Right atrium auricular region (tissue), 2 donors: ENCODE data around the gene ZFAND3. TPM values are rescaled to one million over a fixed set of nuclear protein-coding genes. Genes with fewer than 3 reads are reported as not detected.

Source experiments
- DNase-seq: peaks from one replicate; pipeline ENCODE4 v3.0.0-alpha.2; 2019; ENCODE audit warnings: low spot score
- H3K27ac ChIP-seq, 2 donors: fragments of 200-600 bp; sonication (generic); 1 replicate in 1 of 2; 2 replicates in 1 of 2; pipeline ENCODE4 v1.5.1; 2016 to 2019
- H3K27me3 ChIP-seq, 2 donors: fragments of 200-600 bp; sonication (generic); one replicate each; pipeline versions ENCODE4 v1.5.1 to v1.6.0; 2017 to 2019
- H3K36me3 ChIP-seq: fragments of 200-600 bp; sonication (generic); one replicate; pipeline ENCODE4 v1.5.1; 2016
- H3K4me1 ChIP-seq, 2 donors: fragments of 200-600 bp; sonication (generic); one replicate each; pipeline versions ENCODE4 v1.5.1 to v1.6.0; 2017 to 2019
- H3K4me3 ChIP-seq, 2 donors: fragments of 200-600 bp; sonication (generic); 1 replicate in 1 of 2; 2 replicates in 1 of 2; pipeline ENCODE4 v1.5.1; 2017 to 2019; ENCODE audit warnings: mild to moderate bottlenecking in 1 of 2, moderate library complexity in 1 of 2
- H3K9me3 ChIP-seq, 2 donors: fragments of 200-600 bp; sonication (generic); one replicate each; pipeline ENCODE4 v1.5.1; 2019
- total RNA-seq, 2 donors: library from RNA; depleted of rRNA; stranded (reverse); fragments of >200 nt; gene quantifications; one replicate each; pipeline ENCODE4 v1.1.0, GENCODE V29; 2016
- TF ChIP-seq, protein P1 (sequence below), 2 donors: fragments of 200-600 bp; sonication (generic); IDR thresholded peaks; one replicate each; pipeline ENCODE4 v1.5.1; 2019; ENCODE audit warnings: antibody characterized with exemption in 2 of 2

ZFAND3 gene
- total RNA-seq, 2 donors from 2014 or later = 36.7 to 40.0 TPM

DNA sequence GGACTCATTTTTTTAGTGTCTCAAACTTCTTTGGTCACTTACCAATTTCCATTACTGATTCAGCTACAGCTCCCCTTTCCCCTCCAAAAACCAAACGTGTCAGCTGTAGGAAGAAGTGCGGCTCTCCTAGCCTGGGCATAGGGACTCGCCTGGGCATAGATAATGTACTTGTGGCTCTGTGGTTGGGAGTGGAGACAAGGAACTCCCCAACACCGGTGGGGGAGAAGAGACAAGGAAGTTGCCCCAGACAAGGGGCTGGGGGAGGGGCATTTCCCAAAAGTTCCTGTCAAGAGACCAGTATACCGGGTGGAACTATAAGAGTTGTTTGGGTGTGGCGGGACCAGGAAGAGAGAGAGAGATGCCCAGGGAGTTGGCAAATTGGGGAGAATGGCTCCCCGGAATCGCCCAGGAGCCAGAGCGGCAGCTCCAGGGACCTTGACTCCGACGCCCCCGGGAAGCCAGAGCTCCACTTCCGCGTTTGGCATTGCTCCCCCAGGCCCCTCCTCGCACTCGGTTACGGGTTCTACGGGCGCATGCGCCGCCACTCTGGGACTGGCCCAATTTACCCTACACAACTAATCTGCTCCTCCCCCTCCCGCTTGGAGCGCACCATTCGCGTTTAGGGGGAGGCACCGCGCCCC, 871 bp upstream of the ZFAND3 start:
- Histone ChIP-seq H3K36me3 (no peaks in the 10 kb centered on the region), H3K27ac (peak overlapping the region; percentile 91 to 99), H3K27me3 (no peaks in the 10 kb centered on the region), H3K9me3 (no peaks in the 10 kb centered on the region), H3K4me1 (peaks cover 0 to 40% of the 10 kb centered on the region in 2 donors), H3K4me3 (peak overlapping the region; percentile 77 to 100)
- TF ChIP-seq, protein P1, sequence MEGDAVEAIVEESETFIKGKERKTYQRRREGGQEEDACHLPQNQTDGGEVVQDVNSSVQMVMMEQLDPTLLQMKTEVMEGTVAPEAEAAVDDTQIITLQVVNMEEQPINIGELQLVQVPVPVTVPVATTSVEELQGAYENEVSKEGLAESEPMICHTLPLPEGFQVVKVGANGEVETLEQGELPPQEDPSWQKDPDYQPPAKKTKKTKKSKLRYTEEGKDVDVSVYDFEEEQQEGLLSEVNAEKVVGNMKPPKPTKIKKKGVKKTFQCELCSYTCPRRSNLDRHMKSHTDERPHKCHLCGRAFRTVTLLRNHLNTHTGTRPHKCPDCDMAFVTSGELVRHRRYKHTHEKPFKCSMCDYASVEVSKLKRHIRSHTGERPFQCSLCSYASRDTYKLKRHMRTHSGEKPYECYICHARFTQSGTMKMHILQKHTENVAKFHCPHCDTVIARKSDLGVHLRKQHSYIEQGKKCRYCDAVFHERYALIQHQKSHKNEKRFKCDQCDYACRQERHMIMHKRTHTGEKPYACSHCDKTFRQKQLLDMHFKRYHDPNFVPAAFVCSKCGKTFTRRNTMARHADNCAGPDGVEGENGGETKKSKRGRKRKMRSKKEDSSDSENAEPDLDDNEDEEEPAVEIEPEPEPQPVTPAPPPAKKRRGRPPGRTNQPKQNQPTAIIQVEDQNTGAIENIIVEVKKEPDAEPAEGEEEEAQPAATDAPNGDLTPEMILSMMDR (IDR thresholded peaks at IDR 0.05) = no peak
- DNase-seq = peak; percentile 97

DNA sequence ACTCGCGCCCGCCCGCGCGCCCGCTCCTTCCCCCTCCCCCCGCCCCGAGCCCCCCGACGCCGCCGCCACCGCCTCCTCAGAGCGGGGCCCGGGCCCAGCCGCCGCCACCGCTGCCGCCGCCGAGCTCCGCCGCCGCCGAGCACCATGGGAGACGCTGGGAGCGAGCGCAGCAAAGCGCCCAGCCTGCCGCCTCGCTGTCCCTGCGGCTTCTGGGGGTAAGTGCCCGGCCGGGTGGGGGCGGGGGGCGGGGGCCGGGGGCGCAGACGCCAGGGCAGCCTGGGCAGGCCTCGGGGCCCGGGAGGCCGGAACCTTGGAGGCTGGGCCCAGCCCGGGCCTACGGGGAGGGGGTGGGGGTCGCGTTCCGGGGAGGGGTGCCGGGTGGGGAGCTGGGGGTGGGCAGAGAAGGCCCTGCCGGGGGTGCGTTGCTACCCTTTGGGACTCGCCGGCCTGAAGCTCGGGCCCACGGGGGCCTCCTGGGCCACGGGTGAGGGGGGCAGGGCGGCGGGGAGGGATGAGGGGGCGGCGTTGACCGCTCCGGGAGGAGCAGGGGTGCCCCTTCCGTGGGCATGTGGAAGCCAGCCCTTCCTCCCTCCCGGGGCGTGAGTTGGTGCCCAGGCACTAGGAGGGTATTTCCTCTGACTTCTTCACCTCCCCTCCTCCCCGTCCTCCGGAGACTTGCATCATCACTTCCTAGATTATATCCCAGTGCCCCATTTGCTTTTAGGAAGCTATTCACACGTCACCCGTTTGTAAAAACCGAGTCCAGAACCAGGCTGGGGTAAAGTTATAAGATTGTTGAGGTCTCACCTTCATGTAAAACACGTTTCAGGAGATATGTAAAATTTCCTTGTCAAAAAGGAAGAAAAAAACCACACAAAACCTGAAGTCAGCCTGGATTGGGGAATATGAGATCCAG, 533 bp downstream of the ZFAND3 start:
- peak; percentile 78 for DNase-seq
- TF ChIP-seq, protein P1 (IDR thresholded peaks at IDR 0.05) = no peak
- H3K4me1 ChIP-seq = peaks cover 0 to 53% of the 10 kb centered on the region in 2 donors
- peak overlapping the region; percentile 77 to 100 for H3K4me3 ChIP-seq
- H3K27me3 ChIP-seq = no peaks in the 10 kb centered on the region
- H3K9me3 ChIP-seq = no peaks in the 10 kb centered on the region
- no peaks in the 10 kb centered on the region for H3K36me3 ChIP-seq
- H3K27ac ChIP-seq = peak overlapping the region; percentile 91 to 99

DNA sequence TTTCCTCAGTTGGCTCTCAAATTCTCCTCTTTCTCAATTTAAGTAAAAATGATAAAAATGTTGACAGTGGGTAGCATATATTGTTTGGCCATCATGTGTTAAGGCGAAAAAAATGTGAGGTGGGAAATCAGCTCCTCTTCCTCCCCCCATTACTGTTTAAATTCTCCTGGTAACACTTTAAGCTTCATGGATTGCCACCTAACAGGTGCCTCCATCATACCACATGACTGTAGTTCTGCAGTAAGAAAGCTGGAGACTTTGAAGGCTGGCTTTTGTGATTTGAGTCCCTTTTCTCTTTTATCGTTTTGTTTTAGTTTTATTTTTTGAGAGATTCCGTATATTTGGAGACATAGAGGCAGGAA, 1.2 kb downstream of the ZFAND3 start:
- Histone ChIP-seq H3K27ac (peak overlapping the region; percentile 91 to 99), H3K36me3 (no peaks in the 10 kb centered on the region), H3K4me1 (peaks cover 0 to 59% of the 10 kb centered on the region in 2 donors), H3K9me3 (no peaks in the 10 kb centered on the region), H3K4me3 (peak overlapping the region; percentile 77 to 100), H3K27me3 (no peaks in the 10 kb centered on the region)
- TF ChIP-seq, protein P1 (IDR thresholded peaks at IDR 0.05) = no peak
- DNase-seq = no peak

DNA sequence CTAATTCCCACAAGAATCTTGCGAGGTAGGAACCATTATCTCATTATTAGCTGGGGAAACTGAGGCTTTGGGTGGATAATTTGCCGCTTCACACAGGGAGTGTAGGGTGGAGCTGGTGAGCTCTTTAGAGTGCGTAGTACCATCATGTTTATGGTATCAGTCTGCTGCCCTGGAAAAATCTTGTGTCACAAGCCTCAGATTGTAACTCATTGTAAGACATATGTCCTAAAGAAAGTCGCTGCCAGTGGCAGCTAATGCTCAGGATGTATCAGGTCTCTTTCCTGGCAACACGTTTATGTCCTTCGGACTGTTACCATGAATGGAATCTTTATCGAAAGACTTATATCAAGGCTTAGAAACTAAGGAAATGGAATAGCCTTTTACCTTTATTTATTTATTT, 1.9 kb downstream of the ZFAND3 start:
- no peaks in the 10 kb centered on the region for H3K27me3 ChIP-seq
- no peak overlapping the region for H3K27ac ChIP-seq
- no peak overlapping the region for H3K4me3 ChIP-seq
- no peak for DNase-seq
- no peaks in the 10 kb centered on the region for H3K9me3 ChIP-seq
- peaks cover 0 to 67% of the 10 kb centered on the region in 2 donors for H3K4me1 ChIP-seq
- no peaks in the 10 kb centered on the region for H3K36me3 ChIP-seq
- TF ChIP-seq, protein P1 (IDR thresholded peaks at IDR 0.05) = no peak

DNA sequence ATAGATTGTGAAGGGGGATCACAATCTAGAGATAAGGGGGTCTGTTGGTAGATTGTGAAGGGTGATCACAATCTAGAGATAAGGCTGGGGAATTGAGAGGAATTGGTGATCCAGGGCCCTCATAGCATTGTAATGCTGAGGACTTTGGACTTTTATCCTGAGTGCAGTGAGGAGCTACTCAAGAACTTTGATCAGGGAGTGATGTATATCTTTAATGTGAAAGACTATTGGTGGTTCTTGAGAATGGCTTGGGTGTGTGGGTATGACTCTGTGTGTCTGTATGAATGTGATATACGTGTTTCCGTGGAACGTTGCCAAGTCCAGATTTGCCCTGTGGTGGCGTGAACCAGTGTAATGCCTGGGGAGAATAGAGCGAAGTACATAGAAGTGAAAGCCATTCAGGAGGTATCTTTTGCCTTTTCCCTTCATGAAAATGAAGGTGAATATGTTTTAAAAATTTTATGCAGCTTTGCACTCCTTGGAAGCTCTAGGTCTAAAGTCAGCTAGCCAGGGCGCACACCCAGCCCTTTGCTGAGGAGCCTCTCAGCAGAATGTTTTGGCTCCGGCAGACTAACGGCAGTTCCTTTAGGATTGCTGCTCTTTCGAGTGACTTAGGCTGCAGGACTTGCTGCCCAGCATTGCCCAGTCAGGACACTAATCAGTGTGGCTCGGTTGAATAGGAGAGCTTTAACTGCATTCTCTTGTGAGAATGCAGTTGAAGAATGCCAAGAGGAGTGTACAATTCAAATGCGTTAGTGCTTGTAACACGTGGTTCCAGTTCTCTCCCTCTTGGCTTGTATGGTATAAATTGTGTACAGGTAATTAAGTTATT, 3.5 kb downstream of the ZFAND3 start:
- Histone ChIP-seq H3K9me3 (no peaks in the 10 kb centered on the region), H3K4me1 (peaks cover 0 to 78% of the 10 kb centered on the region in 2 donors), H3K4me3 (no peak overlapping the region), H3K27ac (no peak overlapping the region), H3K27me3 (no peaks in the 10 kb centered on the region), H3K36me3 (no peaks in the 10 kb centered on the region)
- no peak for DNase-seq
- TF ChIP-seq, protein P1 (IDR thresholded peaks at IDR 0.05) = no peak
